H9 (cell line): Measurements from ENCODE around the gene MTA1. TPM values are rescaled to one million over a fixed set of nuclear protein-coding genes. Genes with fewer than 3 reads are reported as not detected.

Source experiments
- DNase-seq: peaks from one replicate; pipeline ENCODE4 v3.0.0-alpha.2; 2017
- H2AFZ ChIP-seq: one replicate; pipeline ENCODE4 v1.6.1; 2013; ENCODE audit warnings: mild to moderate bottlenecking, low read length, control low read depth, moderate library complexity
- H2AK5ac ChIP-seq: 2 replicates; pipeline ENCODE4 v1.6.1; 2013; ENCODE audit warnings: low read length, control low read depth, mixed read lengths; ENCODE audit not compliant: insufficient read length
- H2BK120ac ChIP-seq: one replicate; pipeline ENCODE4 v1.6.1; 2013; ENCODE audit warnings: low read depth, mild to moderate bottlenecking, low read length, control low read depth, inconsistent platforms; ENCODE audit not compliant: poor library complexity, severe bottlenecking
- H2BK12ac ChIP-seq: 2 replicates; pipeline ENCODE4 v1.6.1; 2013; ENCODE audit warnings: low read length, control low read depth, mixed read lengths, low read depth; ENCODE audit not compliant: insufficient read length
- H2BK15ac ChIP-seq: 2 replicates; pipeline ENCODE4 v1.6.1; 2013; ENCODE audit warnings: low read depth, low read length, control low read depth
- H2BK20ac ChIP-seq: one replicate; pipeline ENCODE4 v1.6.1; 2013; ENCODE audit warnings: low read depth, mild to moderate bottlenecking, low read length, control low read depth, inconsistent platforms; ENCODE audit not compliant: poor library complexity, severe bottlenecking
- H2BK5ac ChIP-seq: 2 replicates; pipeline ENCODE4 v1.6.1; 2013; ENCODE audit warnings: low read length, control low read depth, mixed read lengths; ENCODE audit not compliant: insufficient read length
- H3K14ac ChIP-seq: 2 replicates; pipeline ENCODE4 v1.6.1; 2013; ENCODE audit warnings: low read length, control low read depth; ENCODE audit not compliant: insufficient read depth
- H3K18ac ChIP-seq: 2 replicates; pipeline ENCODE4 v1.6.1; 2013; ENCODE audit warnings: low read depth, mild to moderate bottlenecking, mixed read lengths, low read length, control low read depth; ENCODE audit not compliant: insufficient read length
- H3K23ac ChIP-seq: 2 replicates; pipeline ENCODE4 v1.6.1; 2013; ENCODE audit warnings: low read length, control low read depth, mixed read lengths, low read depth; ENCODE audit not compliant: insufficient read length
- H3K23me2 ChIP-seq: 2 replicates; pipeline ENCODE4 v1.6.1; 2013; ENCODE audit warnings: low read depth, mild to moderate bottlenecking, mixed read lengths, low read length, control low read depth; ENCODE audit not compliant: insufficient read length, poor library complexity, severe bottlenecking
- H3K27ac ChIP-seq: 2 replicates; pipeline ENCODE4 v1.5.1; 2013; ENCODE audit warnings: low read length, control low read depth, mixed read lengths, low read depth; ENCODE audit not compliant: insufficient read length
- H3K27me3 ChIP-seq: 2 replicates; pipeline ENCODE4 v1.6.1; 2013; ENCODE audit warnings: low read length, control low read depth, inconsistent platforms; ENCODE audit not compliant: insufficient read depth
- H3K4ac ChIP-seq: 2 replicates; pipeline ENCODE4 v1.6.1; 2013; ENCODE audit warnings: low read depth, mild to moderate bottlenecking, control low read depth, inconsistent platforms, low read length, moderate library complexity
- H3K4me1 ChIP-seq: 2 replicates; pipeline ENCODE4 v1.6.1; 2013; ENCODE audit warnings: low read length, control low read depth, inconsistent platforms; ENCODE audit not compliant: insufficient read depth
- H3K4me2 ChIP-seq: 2 replicates; pipeline ENCODE4 v1.6.1; 2013; ENCODE audit warnings: low read length, control low read depth, mixed read lengths; ENCODE audit not compliant: insufficient read length, insufficient read depth
- H3K56ac ChIP-seq: 2 replicates; pipeline ENCODE4 v1.6.1; 2013; ENCODE audit warnings: low read depth, mild to moderate bottlenecking, mixed read lengths, low read length, control low read depth; ENCODE audit not compliant: insufficient read length
- H3K79me1 ChIP-seq: 2 replicates; pipeline ENCODE4 v1.6.1; 2013; ENCODE audit warnings: low read depth, mild to moderate bottlenecking, moderate library complexity, low read length, control low read depth, inconsistent platforms; ENCODE audit not compliant: insufficient read depth, poor library complexity, severe bottlenecking
- H3K79me2 ChIP-seq: 2 replicates; pipeline ENCODE4 v1.6.1; 2013; ENCODE audit warnings: low read length, control low read depth, inconsistent platforms; ENCODE audit not compliant: insufficient read depth
- H3K9ac ChIP-seq: 2 replicates; pipeline ENCODE4 v1.6.1; 2013; ENCODE audit warnings: low read length, control low read depth, mixed read lengths; ENCODE audit not compliant: insufficient read length; ENCODE audit errors: extremely low read depth
- H3K9me3 ChIP-seq: one replicate; pipeline ENCODE4 v1.6.1; 2013; ENCODE audit warnings: low read depth, low read length, inconsistent platforms; ENCODE audit not compliant: control insufficient read depth
- H3T11ph ChIP-seq: one replicate; pipeline ENCODE4 v1.6.1; 2013; ENCODE audit warnings: mild to moderate bottlenecking, low read length, control low read depth, inconsistent platforms
- H4K20me1 ChIP-seq: one replicate; pipeline ENCODE4 v1.6.1; 2013; ENCODE audit not compliant: control insufficient read depth, insufficient read length, insufficient read depth
- H4K5ac ChIP-seq: 2 replicates; pipeline ENCODE4 v1.6.1; 2013; ENCODE audit warnings: low read depth, mild to moderate bottlenecking, mixed read lengths, low read length, control low read depth; ENCODE audit not compliant: insufficient read length
- H4K8ac ChIP-seq: replicated peaks from 2 replicates; pipeline ENCODE4 v1.6.1; 2013; ENCODE audit warnings: low read length, control low read depth, mixed read lengths, low read depth; ENCODE audit not compliant: insufficient read length
- H4K91ac ChIP-seq: 2 replicates; pipeline ENCODE4 v1.6.1; 2013; ENCODE audit warnings: low read depth, mild to moderate bottlenecking, moderate library complexity, mixed read lengths, low read length, control low read depth; ENCODE audit not compliant: insufficient read length
- H3K27ac Mint-ChIP-seq, 3 experiments: 2 replicates in 2 of 3; 3 replicates in 1 of 3; pipeline ENCODE4 v1.8.0; 2020 to 2021; ENCODE audit warnings: mixed read lengths in 3 of 3, mild to moderate bottlenecking in 1 of 3, moderate library complexity in 1 of 3
- H3K27me3 Mint-ChIP-seq: 2 replicates; pipeline ENCODE4 v1.8.0; 2021; ENCODE audit warnings: low read depth, mild to moderate bottlenecking, moderate library complexity, mixed read lengths
- H3K36me3 Mint-ChIP-seq, 3 experiments: 2 replicates in 2 of 3; 3 replicates in 1 of 3; pipeline ENCODE4 v1.8.0; 2020 to 2021; ENCODE audit warnings: low read depth in 3 of 3, mixed read lengths in 3 of 3; ENCODE audit not compliant: insufficient read depth in 1 of 3
- H3K4me1 Mint-ChIP-seq, 2 experiments: 2 replicates each; pipeline ENCODE4 v1.8.0; 2020; ENCODE audit warnings: mixed read lengths in 2 of 2
- H3K4me3 Mint-ChIP-seq, 2 experiments: 2 replicates in 1 of 2; 3 replicates in 1 of 2; pipeline ENCODE4 v1.8.0; 2020 to 2021; ENCODE audit warnings: mild to moderate bottlenecking in 2 of 2, mixed read lengths in 2 of 2, moderate library complexity in 1 of 2
- H3K9me3 Mint-ChIP-seq, 2 experiments: 2 replicates in 1 of 2; 3 replicates in 1 of 2; pipeline ENCODE4 v1.8.0; 2020; ENCODE audit warnings: mild to moderate bottlenecking in 2 of 2, mixed read lengths in 2 of 2, moderate library complexity in 1 of 2
- CTCF ChIP-seq: fragments of 200-600 bp; sonication (generic); conservative IDR thresholded peaks from 3 replicates; pipeline ENCODE4 v1.8.0; 2021; ENCODE audit warnings: antibody characterized with exemption, mild to moderate bottlenecking
- WGBS: extraction: QIAGEN DNeasy Blood & Tissue Kit; methylation state at CpG from one replicate; pipeline ENCODE4 v1.1.7; 2013; ENCODE audit warnings: missing lambda C conversion rate, low lambda C conversion rate, mixed read lengths; ENCODE audit not compliant: insufficient read length; ENCODE audit errors: extremely low coverage; 5-methylcytosine and 5-hydroxymethylcytosine counted together
- long read RNA-seq: library from polyadenylated mRNA; unstranded; transcript quantifications from one replicate; pipeline ENCODE4 v2.0.0, GENCODE V29; 2020
- total RNA-seq: library from RNA; stranded (reverse); gene quantifications from 2 replicates; pipeline ENCODE4 v1.2.1, GENCODE V29; 2021

Gene MTA1
- total RNA-seq, result 222 and 230 TPM in 2 replicates
- long read RNA-seq, transcript MTA1-203 (20 exons, 2,770 nt), result major isoform, 5 of 49 reads
- long read RNA-seq, transcript MTA1-212 (2 exons, 700 nt), result major isoform, 5 of 49 reads
- long read RNA-seq, partial matches to known transcripts, result 21 of 49 reads
- long read RNA-seq, other reads (novel, unspliced or antisense), result 13 of 49 reads

- Mint-ChIP-seq H3K27me3 (peaks cover 23% of the 10 kb centered on the region), H3K27ac (peak within 1 kb of the TSS in 1 of 3 experiments; percentile 95; a peak in 2 of 7 replicates), H3K4me3 (peak within 1 kb of the TSS; percentile 88 to 94), H3K36me3 (peaks cover 13 to 33% (median 23%) of the 10 kb centered on the region in 3 experiments), H3K4me1 (peaks cover 18 to 32% of the 10 kb centered on the region in 2 experiments), H3K9me3 (no peaks in the 10 kb centered on the region)
- H3K56ac ChIP-seq, result no peak within 1 kb of the TSS
- H2BK12ac ChIP-seq, result no peak within 1 kb of the TSS
- no peak within 1 kb of the TSS for H3T11ph ChIP-seq
- H4K91ac ChIP-seq, result no peak within 1 kb of the TSS
- no peaks in the 10 kb centered on the region for H3K4me1 ChIP-seq
- peak within 1 kb of the TSS; percentile 76 for H3K18ac ChIP-seq
- no peak within 1 kb of the TSS for H4K8ac ChIP-seq
- peak within 1 kb of the TSS; percentile 53 for H3K9ac ChIP-seq
- no peaks in the 10 kb centered on the region for H3K27me3 ChIP-seq
- no peak within 1 kb of the TSS for H2AK5ac ChIP-seq
- peak within 1 kb of the TSS; percentile 72 for H3K4me2 ChIP-seq
- H3K23me2 ChIP-seq, result peaks cover 23% of the 10 kb centered on the region
- no peak within 1 kb of the TSS for H4K5ac ChIP-seq
- H3K27ac ChIP-seq, result no peak within 1 kb of the TSS
- no peaks in the 10 kb centered on the region for H3K9me3 ChIP-seq
- no peak within 1 kb of the TSS for H3K23ac ChIP-seq
- no peak within 1 kb of the TSS for H2BK15ac ChIP-seq
- no CpG with 5 or more reads among the region's 96 CpGs for WGBS
- no peak within 1 kb of the TSS for H2BK120ac ChIP-seq
- peaks cover 12% of the 10 kb centered on the region for H3K79me1 ChIP-seq
- no peak within 1 kb of the TSS for H3K4ac ChIP-seq
- no peaks in the 10 kb centered on the region for H4K20me1 ChIP-seq
- DNase-seq, result no peak
- peak within 1 kb of the TSS; percentile 89 for H3K14ac ChIP-seq
- no peak within 1 kb of the TSS for H2BK20ac ChIP-seq
- no peak within 1 kb of the TSS for H2AFZ ChIP-seq
- TF ChIP-seq CTCF, result no peak
- no peak within 1 kb of the TSS for H2BK5ac ChIP-seq
- peaks cover 35% of the 10 kb centered on the region; the same call in 1 of the 2 replicates for H3K79me2 ChIP-seq
Measured at GRCh38 chr14:105419195-105420091, at the start of gene MTA1. TSS of gene MTA1 (plus strand) at chr14:105419827. CDS start at chr14:105420036, 209 bp downstream.
